HG02571 (cell line): ENCODE measurements around the gene STAT4.

Experiments
- ATAC-seq: cut with Tn5 transposase; IDR thresholded peaks from one replicate; pipeline ENCODE4 v1.9.1; 2021; ENCODE audit warnings: mild to moderate bottlenecking, moderate library complexity; ENCODE audit not compliant: unreplicated experiment

Gene STAT4

GRCh38 chr2:191150600-191151330, at the start of gene STAT4:
Gene STAT4 (minus strand): TSS chr2:191150994. CDS start chr2:191148203, 2,791 bp downstream.
- peak; percentile 86 for ATAC-seq

GRCh38 chr2:191199929-191200512, 49.2 kb upstream of the STAT4 start:
- no peak for ATAC-seq

- no peak for ATAC-seq
Measured at GRCh38 chr2:191198271-191198670, 47.5 kb upstream of the STAT4 start.

- ATAC-seq, result no peak
Measured at GRCh38 chr2:191197096-191197495, 46.3 kb upstream of the STAT4 start.

- no peak for ATAC-seq
Measured at GRCh38 chr2:191195021-191195420, 44.2 kb upstream of the STAT4 start.

- ATAC-seq, result no peak
Measured at GRCh38 chr2:191190861-191191552, 40.2 kb upstream of the STAT4 start.

- ATAC-seq, result no peak
Measured at GRCh38 chr2:191190435-191190834, 39.6 kb upstream of the STAT4 start.

- ATAC-seq, result no peak
Measured at GRCh38 chr2:191189112-191189635, 38.4 kb upstream of the STAT4 start.

- no peak for ATAC-seq
Measured at GRCh38 chr2:191188550-191189093, 37.8 kb upstream of the STAT4 start.

- no peak for ATAC-seq
Measured at GRCh38 chr2:191187105-191187829, 36.5 kb upstream of the STAT4 start.

GRCh38 chr2:191184457-191184856, 33.7 kb upstream of the STAT4 start:
- ATAC-seq, result no peak

- no peak for ATAC-seq
Measured at GRCh38 chr2:191183516-191183915, 32.7 kb upstream of the STAT4 start.

GRCh38 chr2:191183081-191183480, 32.3 kb upstream of the STAT4 start:
- no peak for ATAC-seq

GRCh38 chr2:191180713-191181112, 29.9 kb upstream of the STAT4 start:
- no peak for ATAC-seq

- ATAC-seq, result no peak
Measured at GRCh38 chr2:191180276-191180675, 29.5 kb upstream of the STAT4 start.

GRCh38 chr2:191178806-191179514, 28.2 kb upstream of the STAT4 start:
- no peak for ATAC-seq

GRCh38 chr2:191177751-191178736, 27.2 kb upstream of the STAT4 start:
- ATAC-seq, result no peak

- ATAC-seq, result no peak
Measured at GRCh38 chr2:191176801-191177438, 26.1 kb upstream of the STAT4 start.

GRCh38 chr2:191176305-191176704, 25.5 kb upstream of the STAT4 start:
- ATAC-seq, result no peak
